GM12878 (cell line): ENCODE data around the gene NXF3. TPM values are rescaled to one million over a fixed set of nuclear protein-coding genes. Genes with fewer than 3 reads are reported as not detected.
A peak's percentile ranks its signal among the peaks of the same experiment; 100 is the strongest.

Source experiments
- ATAC-seq: fragments of 200-7000 bp; cut with Tn5 transposase; 3 replicates; pipeline ENCODE4 v1.9.1; 2020; ENCODE audit warnings: mild to moderate bottlenecking, moderate library complexity
- BruUV-seq: library from RNA; stranded (reverse); fragments of 400-500 nt; replicated peaks from 2 replicates; lab custom pipeline; 2021; lab: Mats Ljungman, UMichigan
- CTCF ChIA-PET: fragments of 300-600 bp; sonication (Branson Sonifier 250); formaldehyde crosslinking; extraction: SDS; loops from one replicate; lab custom pipeline; 2021; ENCODE audit warnings: inconsistent platforms; lab: Yijun Ruan, JAX
- POLR2A ChIA-PET: fragments of 350-600 bp; formaldehyde crosslinking; extraction: SDS; loops from one replicate; lab custom pipeline; 2021; ENCODE audit warnings: inconsistent platforms; lab: Charles Lee
- RAD21 ChIA-PET: fragments of 300-600 bp; sonication (Branson Sonifier 250); formaldehyde crosslinking; loops from one replicate; lab custom pipeline; 2023; ENCODE audit warnings: antibody characterized with exemption; ENCODE audit not compliant: unreplicated experiment; lab: Charles Lee
- SMC1A ChIA-PET: fragments of 300-600 bp; sonication (Branson Sonifier 250); formaldehyde crosslinking; loops from one replicate; lab custom pipeline; 2023; ENCODE audit not compliant: unreplicated experiment, uncharacterized antibody; lab: Charles Lee
- DNase-seq: peaks from one replicate; pipeline ENCODE4 v3.0.0-alpha.2; 2011; ENCODE audit warnings: low read depth, low spot score
- FAIRE-seq: peaks from 3 replicates; lab custom pipeline; 2011; peaks lifted over from hg19 to GRCh38; lab: Jason Lieb, UNC
- H2AFZ ChIP-seq: 2 replicates; pipeline ENCODE4 v1.6.0; 2011; ENCODE audit warnings: low read depth, low read length, control low read depth; ENCODE audit not compliant: control insufficient read depth
- H3K27ac ChIP-seq: 2 replicates; pipeline ENCODE4 v1.5.1; 2011; ENCODE audit warnings: control low read depth; ENCODE audit not compliant: control insufficient read depth, insufficient read depth
- H3K27me3 ChIP-seq, 2 experiments: replicated peaks in 1 of 2; 2 replicates each; pipeline versions ENCODE4 v1.6.0 to v1.6.1; 2011; ENCODE audit warnings: low read length in 1 of 2; ENCODE audit not compliant: control insufficient read depth in 2 of 2, insufficient read depth in 2 of 2
- H3K36me3 ChIP-seq, 2 experiments: 2 replicates each; pipeline ENCODE4 v1.5.1; 2011; ENCODE audit warnings: low read length in 1 of 2; ENCODE audit not compliant: control insufficient read depth in 2 of 2, insufficient read depth in 2 of 2
- H3K4me1 ChIP-seq: 2 replicates; pipeline ENCODE4 v1.6.1; 2011; ENCODE audit warnings: mild to moderate bottlenecking, low read length, moderate library complexity, mixed read lengths; ENCODE audit not compliant: control insufficient read depth, insufficient read depth
- H3K4me2 ChIP-seq: 2 replicates; pipeline ENCODE4 v1.6.0; 2011; ENCODE audit warnings: control low read depth; ENCODE audit not compliant: control insufficient read depth, insufficient read depth
- H3K4me3 ChIP-seq: fragments of 200-600 bp; sonication (generic); 2 replicates; pipeline ENCODE4 v1.5.1; 2016
- H3K79me2 ChIP-seq: 2 replicates; pipeline ENCODE4 v1.6.0; 2011; ENCODE audit warnings: low read length; ENCODE audit not compliant: control insufficient read depth, insufficient read depth
- H3K9ac ChIP-seq: 2 replicates; pipeline ENCODE4 v1.8.0; 2011; ENCODE audit warnings: low read length, control low read depth, mixed read lengths; ENCODE audit not compliant: control insufficient read depth, insufficient read depth
- H3K9me3 ChIP-seq: replicated peaks from 3 replicates; pipeline ENCODE4 v1.5.1; 2011; ENCODE audit warnings: mild to moderate bottlenecking, low read length; ENCODE audit not compliant: control insufficient read depth, insufficient read depth
- H4K20me1 ChIP-seq: 2 replicates; pipeline ENCODE4 v1.6.0; 2011; ENCODE audit not compliant: control insufficient read depth, insufficient read depth
- IKZF2 ChIP-seq, 2 experiments: fragments of 450-650 bp; IDR thresholded peaks; 2 replicates each; pipeline ENCODE4 v1.6.1; 2017; ENCODE audit warnings: mild to moderate bottlenecking in 2 of 2, moderate library complexity in 2 of 2
- LARP7 ChIP-seq: fragments of 450-650 bp; IDR thresholded peaks from 2 replicates; pipeline ENCODE4 v1.6.1; 2017; ENCODE audit warnings: mild to moderate bottlenecking
- MLLT1 ChIP-seq: fragments of 450-650 bp; IDR thresholded peaks from 2 replicates; pipeline ENCODE4 v1.6.1; 2016; ENCODE audit warnings: mild to moderate bottlenecking
- NRF1 ChIP-seq: conservative IDR thresholded peaks from 2 replicates; pipeline ENCODE4 v1.6.1; 2011; ENCODE audit warnings: mild to moderate bottlenecking, low read depth, low read length, improper control_type of control experiment
- POLR2A ChIP-seq: IDR thresholded peaks from 2 replicates; pipeline ENCODE4 v1.6.1; 2011; ENCODE audit warnings: low read depth, mild to moderate bottlenecking, low read length
- RBBP5 ChIP-seq: fragments of 200-600 bp; sonication (generic); conservative IDR thresholded peaks from 2 replicates; pipeline ENCODE4 v1.6.1; 2016
- RCOR1 ChIP-seq: conservative IDR thresholded peaks from 2 replicates; pipeline ENCODE4 v1.6.1; 2012; ENCODE audit warnings: low read depth, low read length, improper control_type of control experiment
- SKIL ChIP-seq: fragments of 450-650 bp; IDR thresholded peaks from 2 replicates; pipeline ENCODE4 v1.6.1; 2017; ENCODE audit warnings: mild to moderate bottlenecking, low read depth, inconsistent platforms; ENCODE audit not compliant: poor library complexity, severe bottlenecking
- SMAD1 ChIP-seq: fragments of 450-650 bp; IDR thresholded peaks from 2 replicates; pipeline ENCODE4 v1.6.1; 2018; ENCODE audit warnings: mild to moderate bottlenecking, low read depth; ENCODE audit not compliant: partially characterized antibody
- SREBF1 ChIP-seq: IDR thresholded peaks from 2 replicates; pipeline ENCODE4 v1.6.1; 2012; ENCODE audit warnings: mild to moderate bottlenecking, low read length
- SREBF2 ChIP-seq: IDR thresholded peaks from 2 replicates; pipeline ENCODE4 v1.6.1; 2012; ENCODE audit warnings: mild to moderate bottlenecking, low read length
- SRF ChIP-seq, 2 experiments: IDR thresholded peaks; 2 replicates each; pipeline ENCODE4 v1.6.1; 2011; ENCODE audit warnings: low read depth in 2 of 2, low read length in 2 of 2, mild to moderate bottlenecking in 1 of 2, moderate library complexity in 1 of 2
- SUPT20H ChIP-seq: IDR thresholded peaks from 2 replicates; pipeline ENCODE4 v1.6.1; 2011; ENCODE audit warnings: low read depth, mild to moderate bottlenecking, low read length, moderate library complexity, borderline replicate concordance; ENCODE audit not compliant: control insufficient read depth
- YBX1 ChIP-seq: fragments of 450-650 bp; IDR thresholded peaks from 2 replicates; pipeline ENCODE4 v1.6.1; 2016; ENCODE audit warnings: antibody characterized with exemption
- ZNF24 ChIP-seq: fragments of 450-650 bp; IDR thresholded peaks from 2 replicates; pipeline ENCODE4 v1.6.1; 2017; ENCODE audit warnings: antibody characterized with exemption, mild to moderate bottlenecking
- ZNF622 ChIP-seq: fragments of 450-650 bp; IDR thresholded peaks from 2 replicates; pipeline ENCODE4 v1.6.1; 2017; ENCODE audit warnings: mild to moderate bottlenecking, inconsistent platforms
- ZNF687 ChIP-seq: fragments of 450-650 bp; IDR thresholded peaks from 2 replicates; pipeline ENCODE4 v1.6.1; 2017; ENCODE audit warnings: mild to moderate bottlenecking, moderate library complexity
- WGBS: methylation state at CpG from one replicate; pipeline ENCODE4 v1.1.6; 2016; ENCODE audit warnings: low lambda C conversion rate; ENCODE audit not compliant: insufficient replicate concordance, insufficient coverage; ENCODE audit errors: missing lambda C conversion rate; 5-methylcytosine and 5-hydroxymethylcytosine counted together
- in situ Hi-C: fragments of 300-500 bp; cut with MboI; formaldehyde crosslinking; loops from 9 replicates; pipeline ENCODE4 v1.14.3; 2018; ENCODE audit warnings: mixed read lengths
- intact Hi-C: fragments of 100-400 bp; cut with micrococcal nuclease; formaldehyde crosslinking; loops from one replicate; pipeline ENCODE4 v1.14.2; 2022; ENCODE audit not compliant: unreplicated experiment
- polyA plus RNA-seq, 11 experiments: library from polyadenylated mRNA; depleted of rRNA in 4 of 11; unstranded in 6 of 11; stranded (reverse) in 5 of 11; fragments of >200 nt; fragmentation: Nextera tagmentation in 4 of 11; fragmentation: Illumina TruSeq in 1 of 11; extraction: Ambion mirVana in 4 of 11; extraction: Trizol in 1 of 11; gene quantifications; 1 replicate in 1 of 11; 2 replicates in 10 of 11; pipeline versions ENCODE4 v1.2.1 to v1.2.3, GENCODE V29; 2011 to 2016; ENCODE audit warnings: inconsistent platforms in 2 of 11, missing spikeins in 2 of 11, low read depth in 1 of 11
- total RNA-seq, 4 experiments: library from RNA; depleted of rRNA in 3 of 4; stranded (reverse); fragments of >200 nt in 3 of 4; fragmentation: Illumina TruSeq in 1 of 4; extraction: Trizol in 1 of 4; gene quantifications; 2 replicates each; pipeline versions ENCODE4 v1.2.1 to v1.2.3, GENCODE V29; 2013 to 2021

Gene NXF3
- total and polyA plus RNA-seq, 10 of the 15 experiments (the other 5 are each of a cell fraction or from before 2014, with no cell fraction given), result 0.53 to 8.0 TPM; not detected in 8

- SMC1A ChIA-PET, result no interaction called here
- in situ Hi-C loops, result no loop called here
- no peaks in the 10 kb centered on the region for H3K36me3 ChIP-seq
- no peak overlapping the region for H3K4me3 ChIP-seq
- 32% methylated on average over 4 of the region's 4 CpGs for WGBS
- H3K9ac ChIP-seq, result no peak overlapping the region
- no peak overlapping the region for H2AFZ ChIP-seq
- TF ChIP-seq ZNF687 (no peak), SUPT20H (no peak), IKZF2 (IDR thresholded peaks at IDR 0.05) (no peak; a peak in 1 of 4 replicates), NRF1 (no peak), SKIL (no peak), LARP7 (no peak), RBBP5 (no peak), SMAD1 (no peak), MLLT1 (no peak), POLR2A (no peak), SREBF1 (no peak), SREBF2 (no peak), YBX1 (no peak), RCOR1 (no peak), ZNF24 (no peak), ZNF622 (no peak), SRF (IDR thresholded peaks at IDR 0.05; ENCODE audit: low read depth in 2 of 2, low read length in 2 of 2) (no peak)
- TF ChIP-seq, all 136 proteins: peak for 0
- ATAC-seq, result peak; percentile 55
- Histone ChIP-seq H3K4me1 (no peaks in the 10 kb centered on the region), H3K9me3 (no peaks in the 10 kb centered on the region), H3K27me3 (no peaks in the 10 kb centered on the region), H3K27ac (no peak overlapping the region), H3K79me2 (no peaks in the 10 kb centered on the region), H3K4me2 (no peak overlapping the region), H4K20me1 (no peaks in the 10 kb centered on the region)
- no peak for FAIRE-seq
- BruUV-seq, result no TSS peak
- ChIA-PET CTCF (no interaction called here), POLR2A (no interaction called here), RAD21 (no interaction called here)
- no peak for DNase-seq
- intact Hi-C loops, result no loop called here
Observed at GRCh38 chrX:103099691-103100090, 6.7 kb upstream of the NXF3 start.
